Mesenteric fat pad (tissue), 1 donor: ENCODE data around the gene CASR. TPM values are rescaled to one million over a fixed set of nuclear protein-coding genes. Genes with fewer than 3 reads are reported as not detected.
"Not testable (repeated sequence)": the region's sequence is repeated elsewhere in the genome, so short reads cannot be mapped to it uniquely, and the experiment has no call there.

Experiments used
- DNase-seq: peaks from one replicate; pipeline ENCODE4 v3.0.0-alpha.2; 2020; ENCODE audit warnings: low spot score
- long read RNA-seq: library from polyadenylated mRNA; unstranded; transcript quantifications from one replicate; pipeline ENCODE4 v2.0.0, GENCODE V29; 2020
- total RNA-seq: library from RNA; stranded (reverse); fragmentation: NEBNext Ultra II Directional; extraction: Animal tissue kit (Norgen Biotek cat#: 25700); gene quantifications from one replicate; pipeline ENCODE4 v1.2.1, GENCODE V29; 2021
- donor health status: DM: yes; HTN: yes; CAD: no.

The CASR gene
- not detected for total RNA-seq
- long read RNA-seq, result 0 reads

- no peak for DNase-seq
Measured at GRCh38 chr3:122183521-122183892, at the start of gene CASR. CASR (plus strand) TSS chr3:122183668; CDS start chr3:122254190, 70,522 bp downstream.

- no peak for DNase-seq
Measured at GRCh38 chr3:122146466-122146865, 37.0 kb upstream of the CASR start.

- no peak for DNase-seq
Measured at GRCh38 chr3:122148941-122149627, 34.4 kb upstream of the CASR start.

- DNase-seq, result no peak
Measured at GRCh38 chr3:122151480-122151879, 32.0 kb upstream of the CASR start.

- not testable (repeated sequence) for DNase-seq
Measured at GRCh38 chr3:122164983-122165382, 18.5 kb upstream of the CASR start.

GRCh38 chr3:122167630-122168029 is 15.8 kb upstream of the CASR start:
- no peak for DNase-seq

- DNase-seq, result no peak
Measured at GRCh38 chr3:122168044-122168443, 15.4 kb upstream of the CASR start.

GRCh38 chr3:122169911-122170310 is 13.6 kb upstream of the CASR start:
- no peak for DNase-seq

- not testable (repeated sequence) for DNase-seq
Measured at GRCh38 chr3:122171361-122171760, 12.1 kb upstream of the CASR start.

GRCh38 chr3:122178711-122179110 is 4.8 kb upstream of the CASR start:
- no peak for DNase-seq

- DNase-seq, result no peak
Measured at GRCh38 chr3:122183893-122184590, 574 bp downstream of the CASR start.

GRCh38 chr3:122184591-122184929 is 1.1 kb downstream of the CASR start:
- DNase-seq, result no peak

- no peak for DNase-seq
Measured at GRCh38 chr3:122186372-122186771, 2.9 kb downstream of the CASR start.

GRCh38 chr3:122188737-122189136 is 5.3 kb downstream of the CASR start:
- DNase-seq, result no peak

GRCh38 chr3:122189357-122189756 is 5.9 kb downstream of the CASR start:
- no peak for DNase-seq

GRCh38 chr3:122190525-122190924 is 7.1 kb downstream of the CASR start:
- DNase-seq, result no peak

GRCh38 chr3:122198966-122199365 is 15.5 kb downstream of the CASR start:
- no peak for DNase-seq

GRCh38 chr3:122199552-122199951 is 16.1 kb downstream of the CASR start:
- DNase-seq, result no peak

GRCh38 chr3:122200661-122201060 is 17.2 kb downstream of the CASR start:
- DNase-seq, result no peak

GRCh38 chr3:122201476-122201875 is 18.0 kb downstream of the CASR start:
- not testable (repeated sequence) for DNase-seq

- DNase-seq, result no peak
Measured at GRCh38 chr3:122208579-122208978, 25.1 kb downstream of the CASR start.

- no peak for DNase-seq
Measured at GRCh38 chr3:122213650-122214049, 30.2 kb downstream of the CASR start.

- no peak for DNase-seq
Measured at GRCh38 chr3:122214711-122215110, 31.2 kb downstream of the CASR start.
